GM08714 (cell line): ENCODE data around the gene ABCB4.

Source experiments
- H3K4me3 ChIP-seq: fragments of 200-500 bp; sonication (Bioruptor generic); 2 replicates; pipeline ENCODE4 v1.5.1; 2014; ENCODE audit warnings: mild to moderate bottlenecking, low read length, inconsistent platforms
- ZNF274 ChIP-seq: IDR thresholded peaks from 2 replicates; pipeline ENCODE4 v1.6.1; 2012; ENCODE audit warnings: mild to moderate bottlenecking, low read depth, low read length

ABCB4 gene

GRCh38 chr7:87420173-87420572 lies 55.3 kb downstream of the ABCB4 start:
- TF ChIP-seq ZNF274, result no peak
- H3K4me3 ChIP-seq, result no peak overlapping the region

GRCh38 chr7:87416682-87417587 lies 58.5 kb downstream of the ABCB4 start:
- no peak for TF ChIP-seq ZNF274

GRCh38 chr7:87414794-87415188 lies 60.7 kb downstream of the ABCB4 start:
- TF ChIP-seq ZNF274, result no peak
- H3K4me3 ChIP-seq, result no peak overlapping the region

More at GRCh38 chr7:87416682-87417587, 58.5 kb downstream of the ABCB4 start:
- H3K4me3 ChIP-seq, result no peak overlapping the region

- TF ChIP-seq ZNF274, result no peak
- no peak overlapping the region for H3K4me3 ChIP-seq
Observed at GRCh38 chr7:87413951-87414793, 61.3 kb downstream of the ABCB4 start.

GRCh38 chr7:87413029-87413428 lies 62.5 kb downstream of the ABCB4 start:
- no peak overlapping the region for H3K4me3 ChIP-seq
- TF ChIP-seq ZNF274, result no peak

- TF ChIP-seq ZNF274, result no peak
- H3K4me3 ChIP-seq, result no peak overlapping the region
Observed at GRCh38 chr7:87411186-87411585, 64.3 kb downstream of the ABCB4 start.

GRCh38 chr7:87404674-87405073 lies 70.8 kb downstream of the ABCB4 start:
- no peak overlapping the region for H3K4me3 ChIP-seq
- TF ChIP-seq ZNF274, result no peak

GRCh38 chr7:87398446-87398845 lies 77.0 kb downstream of the ABCB4 start:
- H3K4me3 ChIP-seq, result no peak overlapping the region
- TF ChIP-seq ZNF274, result no peak

- TF ChIP-seq ZNF274, result no peak
- H3K4me3 ChIP-seq, result no peak overlapping the region
Observed at GRCh38 chr7:87395442-87396020, 79.9 kb downstream of the ABCB4 start.

- TF ChIP-seq ZNF274, result no peak
- no peak overlapping the region for H3K4me3 ChIP-seq
Observed at GRCh38 chr7:87391020-87391701, 84.3 kb downstream of the ABCB4 start.

- no peak for TF ChIP-seq ZNF274
- H3K4me3 ChIP-seq, result no peak overlapping the region
Observed at GRCh38 chr7:87380905-87381304, 94.6 kb downstream of the ABCB4 start.

- no peak for TF ChIP-seq ZNF274
- H3K4me3 ChIP-seq, result no peak overlapping the region
Observed at GRCh38 chr7:87375662-87376435, 99.6 kb downstream of the ABCB4 start.

GRCh38 chr7:87370660-87371180 lies 104.8 kb downstream of the ABCB4 start:
- H3K4me3 ChIP-seq, result no peak overlapping the region
- TF ChIP-seq ZNF274, result no peak

GRCh38 chr7:87369216-87369615 lies 106.3 kb downstream of the ABCB4 start:
- TF ChIP-seq ZNF274, result no peak
- no peak overlapping the region for H3K4me3 ChIP-seq
